Loucy (cell line): ENCODE data around the gene KCNN3.

ENCODE experiments used
- H2AFZ ChIP-seq: fragments of 200-600 bp; sonication (generic); 2 replicates; pipeline ENCODE4 v1.6.0; 2016; ENCODE audit warnings: antibody characterized with exemption, mild to moderate bottlenecking, low read length, moderate library complexity
- H3F3A ChIP-seq: fragments of 200-600 bp; 2 replicates; pipeline ENCODE4 v1.6.0; 2016; ENCODE audit warnings: antibody characterized with exemption, low read depth, mild to moderate bottlenecking
- H3K27me3 ChIP-seq: fragments of 200-600 bp; sonication (generic); 2 replicates; pipeline ENCODE4 v1.6.1; 2014; ENCODE audit warnings: low read length, mild to moderate bottlenecking; ENCODE audit not compliant: insufficient read depth, poor library complexity, severe bottlenecking
- H3K36me3 ChIP-seq: fragments of 200-600 bp; sonication (generic); 2 replicates; pipeline ENCODE4 v1.6.1; 2016; ENCODE audit warnings: low read length; ENCODE audit not compliant: insufficient read depth
- H3K4me1 ChIP-seq: fragments of 200-600 bp; sonication (generic); 2 replicates; pipeline ENCODE4 v1.5.1; 2014; ENCODE audit warnings: low read length, mild to moderate bottlenecking; ENCODE audit not compliant: insufficient read depth, poor library complexity, severe bottlenecking
- H3K4me2 ChIP-seq: fragments of 200-600 bp; sonication (generic); 2 replicates; pipeline ENCODE4 v1.6.0; 2014; ENCODE audit warnings: antibody characterized with exemption, low read length, low read depth, mild to moderate bottlenecking; ENCODE audit not compliant: poor library complexity, severe bottlenecking
- H3K4me3 ChIP-seq: fragments of 200-600 bp; sonication (generic); 2 replicates; pipeline ENCODE4 v1.5.1; 2014; ENCODE audit warnings: low read length, mild to moderate bottlenecking, mixed read lengths; ENCODE audit not compliant: poor library complexity, severe bottlenecking
- H3K79me2 ChIP-seq: fragments of 200-600 bp; sonication (generic); 2 replicates; pipeline ENCODE4 v1.6.1; 2014; ENCODE audit warnings: low read length; ENCODE audit not compliant: insufficient read depth
- H3K9ac ChIP-seq: fragments of 200-600 bp; sonication (generic); 2 replicates; pipeline ENCODE4 v1.6.0; 2014; ENCODE audit warnings: mild to moderate bottlenecking, low read depth, low read length, moderate library complexity; ENCODE audit not compliant: poor library complexity, severe bottlenecking
- H3K9me2 ChIP-seq: fragments of 200-600 bp; sonication (generic); replicated peaks from 2 replicates; pipeline ENCODE4 v1.6.1; 2016; ENCODE audit warnings: low read depth, low read length, mixed read lengths
- H3K9me3 ChIP-seq: fragments of 200-600 bp; sonication (generic); 2 replicates; pipeline ENCODE4 v1.6.1; 2014; ENCODE audit warnings: mild to moderate bottlenecking, antibody characterized with exemption, low read length, low read depth; ENCODE audit not compliant: insufficient read depth
- H4K20me1 ChIP-seq: fragments of 200-600 bp; sonication (generic); 2 replicates; pipeline ENCODE4 v1.6.0; 2014; ENCODE audit warnings: antibody characterized with exemption, low read length, mild to moderate bottlenecking; ENCODE audit not compliant: insufficient read depth, poor library complexity, severe bottlenecking
- CTCF ChIP-seq: fragments of 200-600 bp; sonication (generic); conservative IDR thresholded peaks from 2 replicates; pipeline ENCODE4 v1.5.1; 2014; ENCODE audit warnings: mild to moderate bottlenecking, antibody characterized with exemption, low read length
- EZH2phosphoT487 ChIP-seq: fragments of 200-600 bp; IDR thresholded peaks from 2 replicates; pipeline ENCODE4 v1.6.1; 2018; ENCODE audit warnings: antibody characterized with exemption, mild to moderate bottlenecking, moderate library complexity, borderline replicate concordance

Gene KCNN3

GRCh38 chr1:154841384-154841783, 28.7 kb downstream of the KCNN3 start:
- Histone ChIP-seq H3F3A (no peaks in the 10 kb centered on the region), H3K9me2 (no peaks in the 10 kb centered on the region), H4K20me1 (no peaks in the 10 kb centered on the region), H3K36me3 (no peaks in the 10 kb centered on the region), H3K4me2 (no peak overlapping the region), H2AFZ (no peak overlapping the region), H3K27me3 (no peaks in the 10 kb centered on the region), H3K79me2 (no peaks in the 10 kb centered on the region), H3K9me3 (no peaks in the 10 kb centered on the region), H3K9ac (no peak overlapping the region), H3K4me3 (no peak overlapping the region), H3K4me1 (peaks cover 21% of the 10 kb centered on the region)
- TF ChIP-seq CTCF (no peak), EZH2phosphoT487 (no peak)

GRCh38 chr1:154840269-154841176, 29.6 kb downstream of the KCNN3 start:
- no peak for TF ChIP-seq CTCF
- TF ChIP-seq EZH2phosphoT487 = no peak
- Histone ChIP-seq H4K20me1 (no peaks in the 10 kb centered on the region), H3K4me1 (peaks cover 14% of the 10 kb centered on the region), H3K9me2 (no peaks in the 10 kb centered on the region), H3K36me3 (no peaks in the 10 kb centered on the region), H3K27me3 (no peaks in the 10 kb centered on the region), H3F3A (no peaks in the 10 kb centered on the region), H3K9me3 (no peaks in the 10 kb centered on the region), H3K4me2 (peak overlapping the region; percentile 40), H3K9ac (peak overlapping the region; percentile 23), H3K4me3 (no peak overlapping the region), H3K79me2 (no peaks in the 10 kb centered on the region), H2AFZ (no peak overlapping the region)

- H3K9me3 ChIP-seq = no peaks in the 10 kb centered on the region
- no peak overlapping the region for H3K4me2 ChIP-seq
- no peak overlapping the region for H3K9ac ChIP-seq
- no peaks in the 10 kb centered on the region for H3K79me2 ChIP-seq
- no peaks in the 10 kb centered on the region for H3F3A ChIP-seq
- H3K4me1 ChIP-seq = peaks cover 11% of the 10 kb centered on the region
- H4K20me1 ChIP-seq = no peaks in the 10 kb centered on the region
- H2AFZ ChIP-seq = no peak overlapping the region
- H3K4me3 ChIP-seq = no peak overlapping the region
- no peaks in the 10 kb centered on the region for H3K27me3 ChIP-seq
- TF ChIP-seq EZH2phosphoT487 = no peak
- no peak for TF ChIP-seq CTCF
- H3K36me3 ChIP-seq = no peaks in the 10 kb centered on the region
- H3K9me2 ChIP-seq = no peaks in the 10 kb centered on the region
These were observed 30.4 kb downstream of the KCNN3 start for GRCh38 chr1:154839691-154840090.
